ENCODE data around the gene JMJD7. TPM values are rescaled to one million over a fixed set of nuclear protein-coding genes. Genes with fewer than 3 reads are reported as not detected.

JMJD7 gene
- total RNA-seq, 1 experiment from 2014 or later: 7.5 TPM

DNA sequence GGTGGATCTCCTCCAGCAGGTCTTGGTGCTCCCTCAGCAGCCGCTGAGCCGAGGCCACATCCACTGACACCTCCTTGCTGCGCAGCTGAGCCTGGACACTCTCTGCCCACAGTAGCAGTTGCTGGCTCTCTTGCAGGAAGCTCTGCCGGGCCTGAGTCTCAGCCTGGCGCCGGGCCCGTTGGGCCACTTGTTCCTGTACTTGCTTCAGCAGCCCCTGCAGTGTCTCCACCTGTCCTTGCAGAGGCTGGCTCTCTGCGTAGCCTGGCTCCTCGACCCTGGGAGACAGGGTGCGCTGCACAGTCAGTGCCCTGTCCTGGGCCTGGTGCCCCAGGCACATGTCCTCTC is 50.4 kb downstream of the JMJD7 start:
- Histone ChIP-seq H3K27me3 (no peaks in the 10 kb centered on the region; the same call in 1 of the 2 replicates), H3K4me3 (no peak overlapping the region), H3K27ac (no peak overlapping the region), H3K4me1 (peaks cover 6% of the 10 kb centered on the region; the same call in 1 of the 2 replicates), H3K36me3 (no peaks in the 10 kb centered on the region), H3K9me3 (replicated peaks) (no peaks in the 10 kb centered on the region)
- DNase-seq: peak; percentile 40 to 43

DNA sequence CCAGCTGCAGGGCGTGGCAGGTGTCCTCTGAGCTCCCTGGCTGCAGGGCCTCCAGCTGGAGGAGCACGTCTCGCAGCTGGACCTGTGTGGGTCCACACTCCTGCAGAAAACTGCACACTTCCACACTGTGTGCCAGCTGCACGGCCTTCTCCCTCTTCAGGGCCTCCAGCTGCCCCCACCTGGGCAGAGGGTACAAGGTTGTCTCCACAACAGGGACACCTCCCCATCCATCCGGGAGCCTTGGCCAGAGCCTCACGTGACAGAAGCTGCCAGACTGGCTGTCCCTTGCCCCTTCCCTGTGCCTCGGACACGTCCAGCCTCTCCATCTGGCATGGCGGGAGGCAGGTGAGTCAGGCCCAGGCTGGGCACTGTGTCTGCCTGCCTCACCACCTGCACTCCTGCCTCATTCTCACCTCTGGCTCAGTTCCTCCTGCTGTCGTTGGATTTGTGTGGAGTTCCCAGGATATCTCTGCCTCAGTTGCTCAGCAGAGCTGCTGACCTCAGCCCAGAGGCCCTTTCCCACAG is 51.5 kb downstream of the JMJD7 start:
- DNase-seq: no peak
- H3K27me3 ChIP-seq: no peaks in the 10 kb centered on the region; the same call in 1 of the 2 replicates

DNA sequence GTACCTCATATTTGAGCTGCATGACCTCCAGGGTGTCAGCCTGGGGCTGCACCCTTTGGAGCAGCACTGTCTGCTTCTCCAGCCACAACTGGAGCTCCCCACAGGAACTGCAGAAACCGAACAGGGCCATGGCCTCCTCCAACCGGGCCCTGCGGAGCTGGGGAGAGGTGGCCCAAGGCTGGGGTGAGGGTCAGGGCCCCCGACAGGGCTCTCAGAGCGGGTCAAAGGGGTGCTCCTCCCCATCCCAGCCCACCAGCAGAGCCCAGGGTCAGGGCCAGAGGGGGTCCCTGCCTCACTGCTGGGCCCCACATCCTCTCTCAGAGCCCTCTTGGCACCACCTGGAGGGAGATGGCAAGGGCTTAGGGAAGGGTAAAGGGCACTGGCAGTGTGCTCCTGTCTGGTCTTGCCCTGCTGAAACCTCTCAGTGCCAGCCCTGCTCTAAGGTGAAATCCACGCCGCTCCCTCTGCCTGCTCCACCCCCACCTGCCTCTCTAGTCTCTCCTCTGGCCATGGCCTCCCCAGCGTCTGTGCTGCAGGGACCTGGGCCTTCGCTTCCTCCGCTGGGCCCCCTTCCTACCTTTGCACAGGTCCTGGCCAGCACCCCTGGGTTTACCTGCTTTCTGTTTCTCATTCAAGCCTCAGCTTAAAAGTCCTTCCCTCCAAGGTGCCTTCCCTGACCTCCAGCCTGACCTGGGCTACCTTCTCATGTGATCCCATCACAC is 52.4 kb downstream of the JMJD7 start:
- Histone ChIP-seq H3K27ac (no peak overlapping the region), H3K4me1 (peaks cover 6% of the 10 kb centered on the region; the same call in 1 of the 2 replicates), H3K9me3 (replicated peaks) (no peaks in the 10 kb centered on the region), H3K27me3 (no peaks in the 10 kb centered on the region; the same call in 1 of the 2 replicates), H3K4me3 (no peak overlapping the region), H3K36me3 (no peaks in the 10 kb centered on the region)
- no peak for DNase-seq

More for the DNA sequence above, 51.5 kb downstream of the JMJD7 start:
- no peak overlapping the region for H3K27ac ChIP-seq
- no peaks in the 10 kb centered on the region for H3K9me3 ChIP-seq (replicated peaks)
- H3K4me1 ChIP-seq: peaks cover 6% of the 10 kb centered on the region; the same call in 1 of the 2 replicates
- H3K36me3 ChIP-seq: no peaks in the 10 kb centered on the region
- no peak overlapping the region for H3K4me3 ChIP-seq

DNA sequence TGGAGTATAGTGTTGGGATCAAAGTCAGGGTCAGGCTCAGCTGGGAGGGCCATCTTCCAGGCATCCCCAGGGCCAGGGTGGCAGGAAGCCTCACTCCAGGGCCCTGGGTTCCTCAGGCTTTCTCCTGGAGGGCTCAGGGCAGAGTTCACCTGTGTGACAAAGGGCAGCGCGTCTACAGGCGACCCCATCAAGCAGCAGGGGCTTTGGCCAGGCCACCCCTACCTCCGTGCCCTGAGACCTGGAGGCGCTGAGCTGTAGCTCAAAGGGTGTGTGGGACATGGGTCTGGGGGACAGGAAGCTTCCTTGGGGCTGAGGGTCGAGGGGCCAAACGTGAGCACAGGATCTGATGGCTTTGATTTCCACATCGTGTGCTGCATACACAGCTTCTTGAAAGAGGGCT is 53.2 kb downstream of the JMJD7 start:
- Histone ChIP-seq H3K9me3 (replicated peaks) (no peaks in the 10 kb centered on the region), H3K27ac (no peak overlapping the region), H3K4me3 (no peak overlapping the region), H3K4me1 (peaks cover 6% of the 10 kb centered on the region; the same call in 1 of the 2 replicates), H3K36me3 (no peaks in the 10 kb centered on the region), H3K27me3 (no peaks in the 10 kb centered on the region; the same call in 1 of the 2 replicates)
- no peak for DNase-seq

- no peak overlapping the region for H3K27ac ChIP-seq
- no peaks in the 10 kb centered on the region for H3K36me3 ChIP-seq
- no peak for DNase-seq
- H3K27me3 ChIP-seq: no peaks in the 10 kb centered on the region; the same call in 1 of the 2 replicates
- H3K4me1 ChIP-seq: peaks cover 6% of the 10 kb centered on the region; the same call in 1 of the 2 replicates
- H3K4me3 ChIP-seq: no peak overlapping the region
- no peaks in the 10 kb centered on the region for H3K9me3 ChIP-seq (replicated peaks)
These were observed 53.6 kb downstream of the JMJD7 start for GRCh38 chr15:41881550-41881919.

DNA sequence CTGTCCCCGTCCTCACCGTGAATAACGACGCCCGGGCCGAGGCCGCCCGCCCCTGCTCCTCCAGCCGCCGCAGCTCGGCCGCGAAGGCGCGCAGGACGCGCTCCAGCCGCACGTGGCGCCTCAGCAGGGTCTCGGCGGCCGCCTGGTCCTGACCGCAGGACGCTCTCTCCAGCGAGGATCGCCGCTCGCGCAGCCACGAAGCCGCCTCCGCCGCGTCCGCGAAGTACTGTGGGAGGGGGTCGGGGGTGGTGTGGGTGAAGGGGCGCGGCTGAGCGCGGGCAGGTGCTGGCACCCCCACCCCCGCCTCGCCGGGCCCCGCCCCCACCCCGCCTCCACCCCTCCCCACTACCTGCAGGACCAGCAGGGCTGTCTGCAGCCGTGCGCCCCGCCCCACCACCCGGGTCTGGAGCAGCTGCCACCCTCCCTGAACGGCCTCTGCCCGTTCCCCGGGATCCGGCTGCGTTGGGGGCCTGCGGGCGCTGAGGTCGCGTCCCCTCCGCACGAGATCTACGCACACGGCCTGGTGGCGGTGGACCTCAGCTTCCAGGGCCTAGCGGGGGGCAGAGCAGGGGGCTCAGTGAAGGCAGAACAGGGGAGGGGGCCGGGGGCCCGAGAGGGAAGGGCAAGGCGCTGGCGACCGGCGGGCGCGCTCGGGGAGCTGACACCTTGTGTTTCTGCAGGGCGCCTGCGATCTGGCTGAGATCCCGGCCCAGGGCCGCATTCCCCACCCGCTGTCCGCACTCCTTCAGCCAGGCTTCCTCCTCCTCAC is 54.2 kb downstream of the JMJD7 start:
- Histone ChIP-seq H3K4me3 (no peak overlapping the region), H3K27ac (no peak overlapping the region), H3K27me3 (no peaks in the 10 kb centered on the region; the same call in 1 of the 2 replicates), H3K36me3 (no peaks in the 10 kb centered on the region), H3K4me1 (peaks cover 6% of the 10 kb centered on the region; the same call in 1 of the 2 replicates), H3K9me3 (replicated peaks) (no peaks in the 10 kb centered on the region)
- no peak for DNase-seq

DNA sequence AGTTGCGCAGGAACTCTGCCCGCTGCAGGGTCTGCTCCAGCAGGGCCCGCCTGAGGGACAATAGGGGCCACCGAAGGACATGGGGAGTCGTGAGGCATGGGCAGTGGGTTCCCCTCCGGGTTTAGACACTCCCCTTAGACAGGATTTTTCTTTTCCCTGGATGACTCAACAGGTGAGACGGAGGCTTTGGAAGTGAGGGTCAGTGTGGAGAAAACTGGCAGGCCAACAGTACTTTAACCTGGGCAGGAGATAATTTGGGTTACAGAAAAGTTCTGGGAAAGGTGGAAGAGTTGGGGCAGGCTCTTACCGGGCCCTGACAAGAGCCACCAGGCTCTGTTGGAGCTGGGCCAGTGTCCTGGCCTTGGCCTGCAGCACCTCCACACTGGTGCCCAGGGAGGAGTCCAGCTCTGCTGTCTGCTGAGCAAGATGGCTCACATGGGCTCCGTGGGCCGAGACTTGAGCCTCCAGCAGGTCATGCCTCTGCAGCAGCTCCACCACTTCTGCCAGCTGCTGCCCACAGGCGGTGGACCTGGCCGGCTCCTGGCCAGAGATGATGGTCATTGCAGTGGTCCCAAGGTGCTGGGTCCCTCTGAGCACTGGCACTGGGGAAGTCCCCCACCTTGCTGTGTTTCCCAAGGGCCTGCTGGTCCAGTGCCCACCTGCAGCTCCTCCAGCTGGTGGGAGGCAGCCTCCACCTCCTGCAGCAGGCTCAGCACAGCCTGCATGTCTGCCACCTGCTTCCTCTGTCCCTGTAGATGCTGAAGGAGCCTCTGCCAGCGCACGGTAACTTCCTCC is 55.0 kb downstream of the JMJD7 start:
- no peaks in the 10 kb centered on the region for H3K27me3 ChIP-seq
- no peak for DNase-seq
- H3K27ac ChIP-seq: no peak overlapping the region

DNA sequence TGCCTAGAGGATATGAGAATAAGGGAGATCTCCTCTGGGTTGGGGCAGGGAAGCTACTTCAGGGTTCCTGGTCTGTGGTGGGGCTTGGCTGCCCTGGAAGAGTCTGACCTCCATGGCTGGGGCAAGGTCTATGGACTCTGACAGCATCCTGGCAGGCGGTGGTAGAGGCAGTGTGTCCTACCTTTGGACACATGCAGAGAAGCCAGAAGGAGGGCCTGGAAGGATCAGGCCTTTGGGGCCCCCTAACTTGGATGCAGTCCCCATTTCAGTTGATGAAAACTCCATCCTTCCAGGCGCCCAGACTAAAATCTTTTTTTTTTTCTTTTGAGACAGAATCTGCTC is 55.6 kb downstream of the JMJD7 start:
- Histone ChIP-seq H3K27me3 (no peaks in the 10 kb centered on the region), H3K9me3 (replicated peaks) (no peaks in the 10 kb centered on the region), H3K36me3 (no peaks in the 10 kb centered on the region), H3K4me1 (peaks cover 1% of the 10 kb centered on the region; the same call in 1 of the 2 replicates), H3K27ac (no peak overlapping the region), H3K4me3 (no peak overlapping the region)
- no peak for DNase-seq

More for the DNA sequence above, 55.0 kb downstream of the JMJD7 start:
- H3K4me1 ChIP-seq: peaks cover 6% of the 10 kb centered on the region; the same call in 1 of the 2 replicates
- no peaks in the 10 kb centered on the region for H3K36me3 ChIP-seq
- no peak overlapping the region for H3K4me3 ChIP-seq
- no peaks in the 10 kb centered on the region for H3K9me3 ChIP-seq (replicated peaks)

GRCh38 chr15:41884458-41884857 is 56.6 kb downstream of the JMJD7 start:
- Histone ChIP-seq H3K9me3 (replicated peaks) (no peaks in the 10 kb centered on the region), H3K27ac (no peak overlapping the region), H3K4me3 (no peak overlapping the region), H3K36me3 (no peaks in the 10 kb centered on the region), H3K4me1 (no peaks in the 10 kb centered on the region), H3K27me3 (no peaks in the 10 kb centered on the region)
- DNase-seq: no peak

GRCh38 chr15:41885321-41885720 is 57.4 kb downstream of the JMJD7 start:
- H3K27me3 ChIP-seq: no peaks in the 10 kb centered on the region
- H3K4me1 ChIP-seq: peaks cover 1% of the 10 kb centered on the region; the same call in 1 of the 2 replicates
- no peaks in the 10 kb centered on the region for H3K36me3 ChIP-seq
- no peak overlapping the region for H3K27ac ChIP-seq
- no peaks in the 10 kb centered on the region for H3K9me3 ChIP-seq (replicated peaks)
- no peak for DNase-seq
- no peak overlapping the region for H3K4me3 ChIP-seq

GRCh38 chr15:41885841-41886240 is 57.9 kb downstream of the JMJD7 start:
- Histone ChIP-seq H3K27me3 (no peaks in the 10 kb centered on the region), H3K36me3 (no peaks in the 10 kb centered on the region), H3K27ac (no peak overlapping the region), H3K9me3 (replicated peaks) (no peaks in the 10 kb centered on the region), H3K4me3 (no peak overlapping the region), H3K4me1 (peaks cover 6% of the 10 kb centered on the region)
- no peak for DNase-seq

DNA sequence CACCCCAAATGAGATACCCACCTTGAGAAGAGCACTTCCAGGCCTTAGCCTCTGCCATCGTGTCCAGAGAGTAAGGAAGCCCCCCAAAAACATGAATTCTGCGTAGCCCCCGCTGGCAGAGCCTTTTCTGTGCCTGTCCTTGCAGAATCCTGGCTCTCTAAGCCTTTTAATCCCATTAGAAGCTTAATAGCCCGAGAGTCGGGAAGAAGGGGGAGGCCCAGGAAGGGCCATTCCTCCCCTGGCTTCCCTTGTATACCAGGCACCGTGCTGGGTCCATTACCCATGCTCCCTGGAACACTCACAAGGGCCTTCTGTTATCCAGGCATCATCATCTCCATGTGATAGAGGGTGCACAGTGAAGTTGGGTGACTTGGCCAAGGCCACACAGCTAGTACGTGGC is 58.8 kb downstream of the JMJD7 start:
- H3K4me3 ChIP-seq: no peak overlapping the region
- peaks cover 15% of the 10 kb centered on the region for H3K4me1 ChIP-seq
- H3K27ac ChIP-seq: no peak overlapping the region
- no peaks in the 10 kb centered on the region for H3K9me3 ChIP-seq (replicated peaks)
- no peaks in the 10 kb centered on the region for H3K27me3 ChIP-seq
- H3K36me3 ChIP-seq: no peaks in the 10 kb centered on the region
- DNase-seq: no peak

DNA sequence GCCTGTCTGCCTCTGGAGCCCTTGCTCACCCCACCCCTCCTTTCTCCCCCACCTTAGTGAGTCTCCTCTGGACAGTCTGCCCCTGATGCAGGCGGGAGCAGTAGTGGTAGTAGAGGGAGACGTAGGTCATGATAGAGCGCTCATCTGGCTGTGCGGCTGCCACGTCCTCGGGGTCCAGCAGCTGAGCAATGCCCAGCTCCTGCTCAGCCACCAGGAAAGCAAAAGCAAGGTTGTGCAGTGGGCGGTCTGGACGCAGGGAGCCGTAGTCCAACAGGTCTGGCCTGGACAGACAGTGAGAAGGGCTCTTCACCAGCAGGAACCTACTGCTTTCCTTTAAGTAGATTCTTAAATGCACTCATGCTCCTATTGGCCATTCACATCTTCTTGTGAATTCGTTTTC is 59.3 kb downstream of the JMJD7 start:
- H3K4me3 ChIP-seq: no peak overlapping the region
- no peak overlapping the region for H3K27ac ChIP-seq
- DNase-seq: no peak
- no peaks in the 10 kb centered on the region for H3K36me3 ChIP-seq
- peaks cover 20% of the 10 kb centered on the region for H3K4me1 ChIP-seq
- H3K27me3 ChIP-seq: no peaks in the 10 kb centered on the region
- H3K9me3 ChIP-seq (replicated peaks): no peaks in the 10 kb centered on the region

Measured in SJCRH30 (cell line).